Body of pancreas (tissue), 4 donors: Measurements from ENCODE around the gene CHI3L2. TPM values are rescaled to one million over a fixed set of nuclear protein-coding genes. Genes with fewer than 3 reads are reported as not detected.

Experiments
- ATAC-seq: fragments of 150-250 bp; one replicate; pipeline ENCODE4 v1.9.1; 2016
- DNase-seq, 4 donors: peaks; one replicate each; pipeline ENCODE4 v3.0.0-alpha.2; 2019
- H3K27ac ChIP-seq, 4 donors: fragments of 200-600 bp; sonication (generic); 1 replicate in 3 of 4; 2 replicates in 1 of 4; pipeline versions ENCODE4 v1.5.1 to v1.6.1; 2016 to 2019; ENCODE audit warnings: mild to moderate bottlenecking in 1 of 4, mixed read lengths in 1 of 4, moderate library complexity in 1 of 4
- H3K27me3 ChIP-seq, 2 donors: fragments of 200-600 bp; sonication (generic); one replicate each; pipeline ENCODE4 v1.6.0; 2016; ENCODE audit warnings: mild to moderate bottlenecking in 1 of 2
- H3K36me3 ChIP-seq, 2 donors: fragments of 200-600 bp; sonication (generic); replicated peaks in 1 of 2; 2 replicates each; pipeline ENCODE4 v1.5.1; 2016; ENCODE audit warnings: low read depth in 2 of 2; ENCODE audit not compliant: insufficient read depth in 1 of 2
- H3K4me1 ChIP-seq: fragments of 200-600 bp; sonication (generic); one replicate; pipeline ENCODE4 v1.6.0; 2016
- H3K4me3 ChIP-seq, 2 donors: fragments of 200-600 bp; sonication (generic); 1 replicate in 1 of 2; 2 replicates in 1 of 2; pipeline ENCODE4 v1.5.1; 2016 to 2019
- H3K9me3 ChIP-seq, 3 donors: fragments of 200-600 bp; sonication (generic); 1 replicate in 2 of 3; 2 replicates in 1 of 3; pipeline ENCODE4 v1.5.1; 2016
- CTCF ChIP-seq, 7 experiments: fragments of 450-650 bp in 4 of 7; fragments of 200-600 bp in 3 of 7; sonication (generic) in 3 of 7; IDR thresholded peaks; one replicate each; pipeline ENCODE4 v1.5.1; 2016 to 2019; ENCODE audit warnings: antibody characterized with exemption in 7 of 7
- POLR2A ChIP-seq, 3 donors: fragments of 450-650 bp; IDR thresholded peaks; one replicate each; pipeline ENCODE4 v1.6.1; 2016; ENCODE audit warnings: antibody characterized with exemption in 3 of 3, mild to moderate bottlenecking in 2 of 3
- WGBS, 2 donors: methylation state at CpG; one replicate each; pipeline ENCODE4 v1.1.5; 2017; 5-methylcytosine and 5-hydroxymethylcytosine counted together
- intact Hi-C: fragments of 100-400 bp; cut with DNase I; formaldehyde crosslinking; loops from one replicate; pipeline ENCODE4 v1.15.1; 2023
- total RNA-seq, 2 donors: library from RNA; depleted of rRNA; stranded (reverse); fragments of >200 nt; gene quantifications; one replicate each; pipeline ENCODE4 v1.1.0, GENCODE V29; 2016

CHI3L2 gene
- total RNA-seq, 2 donors from 2014 or later, result not detected

- Histone ChIP-seq H3K27ac (no peak overlapping the region), H3K9me3 (no peaks in the 10 kb centered on the region), H3K27me3 (no peaks in the 10 kb centered on the region), H3K4me3 (no peak overlapping the region), H3K4me1 (no peaks in the 10 kb centered on the region), H3K36me3 (no peaks in the 10 kb centered on the region)
- no peak for DNase-seq
- TF ChIP-seq POLR2A (IDR thresholded peaks at IDR 0.05) (no peak), CTCF (IDR thresholded peaks at IDR 0.05) (no peak)
- no peak for ATAC-seq
- WGBS, 2 donors, result 74 to 81% methylated on average over 3 of the region's 3 CpGs
- intact Hi-C loops, result no loop called here
Measured at GRCh38 chr1:111234866-111235265, 7.4 kb downstream of the CHI3L2 start.

- no peaks in the 10 kb centered on the region for H3K9me3 ChIP-seq
- ATAC-seq, result no peak
- TF ChIP-seq CTCF (IDR thresholded peaks at IDR 0.05), result no peak
- TF ChIP-seq POLR2A (IDR thresholded peaks at IDR 0.05), result no peak
- H3K36me3 ChIP-seq, result no peaks in the 10 kb centered on the region
- H3K27me3 ChIP-seq, result no peaks in the 10 kb centered on the region
- no peak overlapping the region for H3K27ac ChIP-seq
- WGBS, 2 donors, result 9 to 17% methylated on average over 1 of the region's 1 CpG
- H3K4me1 ChIP-seq, result no peaks in the 10 kb centered on the region
- DNase-seq, result no peak
- no peak overlapping the region for H3K4me3 ChIP-seq
- intact Hi-C loops, result no loop called here
Measured at GRCh38 chr1:111236379-111236778, 8.9 kb downstream of the CHI3L2 start.

GRCh38 chr1:111236806-111237205, 9.3 kb downstream of the CHI3L2 start:
- H3K4me1 ChIP-seq, result no peaks in the 10 kb centered on the region
- H3K27me3 ChIP-seq, result no peaks in the 10 kb centered on the region
- H3K4me3 ChIP-seq, result no peak overlapping the region
- no peak for DNase-seq
- no peak for ATAC-seq
- WGBS, 2 donors, result 67 to 70% methylated on average over 3 of the region's 3 CpGs
- TF ChIP-seq POLR2A (IDR thresholded peaks at IDR 0.05), result no peak
- no peak for TF ChIP-seq CTCF (IDR thresholded peaks at IDR 0.05)
- intact Hi-C loops, result no loop called here
- no peak overlapping the region for H3K27ac ChIP-seq
- H3K36me3 ChIP-seq, result no peaks in the 10 kb centered on the region
- H3K9me3 ChIP-seq, result no peaks in the 10 kb centered on the region

- no peak overlapping the region for H3K4me3 ChIP-seq
- H3K27ac ChIP-seq, result no peak overlapping the region
- no peaks in the 10 kb centered on the region for H3K27me3 ChIP-seq
- DNase-seq (no peak), ATAC-seq (no peak)
- H3K4me1 ChIP-seq, result no peaks in the 10 kb centered on the region
- no peaks in the 10 kb centered on the region for H3K9me3 ChIP-seq
- no peaks in the 10 kb centered on the region for H3K36me3 ChIP-seq
- intact Hi-C loops, result no loop called here
- TF ChIP-seq CTCF (IDR thresholded peaks at IDR 0.05), result no peak
- no peak for TF ChIP-seq POLR2A (IDR thresholded peaks at IDR 0.05)
- 74 to 78% methylated on average over 5 of the region's 5 CpGs for WGBS, 2 donors
Measured at GRCh38 chr1:111238056-111238795, 10.7 kb downstream of the CHI3L2 start.

- WGBS, 2 donors, result 90 to 91% methylated on average over 2 of the region's 2 CpGs
- Histone ChIP-seq H3K9me3 (no peaks in the 10 kb centered on the region), H3K27me3 (no peaks in the 10 kb centered on the region), H3K4me3 (no peak overlapping the region), H3K27ac (no peak overlapping the region), H3K36me3 (no peaks in the 10 kb centered on the region), H3K4me1 (peaks cover 7% of the 10 kb centered on the region)
- no peak for ATAC-seq
- TF ChIP-seq POLR2A (IDR thresholded peaks at IDR 0.05), result no peak
- TF ChIP-seq CTCF (IDR thresholded peaks at IDR 0.05), result no peak
- DNase-seq, result no peak
- intact Hi-C loops, result no loop called here
Measured at GRCh38 chr1:111241797-111242196, 14.3 kb downstream of the CHI3L2 start.
